GM10248 (cell line): ENCODE measurements around the gene AP3D1.
"Not testable (repeated sequence)": the region's sequence is repeated elsewhere in the genome, so short reads cannot be mapped to it uniquely, and the experiment has no call there.

ENCODE experiments used
- CTCF ChIA-PET: fragments of 300-600 bp; sonication (Branson Sonifier 250); formaldehyde crosslinking; extraction: SDS; loops from one replicate; lab custom pipeline; 2021; ENCODE audit warnings: antibody characterized with exemption; lab: Yijun Ruan, JAX
- POLR2A ChIA-PET: fragments of 350-650 bp; sonication (Branson Sonifier 250); formaldehyde crosslinking; extraction: SDS; loops from one replicate; lab custom pipeline; 2020; ENCODE audit warnings: antibody characterized with exemption; lab: Yijun Ruan, JAX
- DNase-seq: peaks from one replicate; pipeline ENCODE4 v3.0.0; 2012; ENCODE audit errors: extremely low spot score
- CTCF ChIP-seq: IDR thresholded peaks from 2 replicates; pipeline ENCODE4 v1.5.1; 2012; ENCODE audit warnings: mild to moderate bottlenecking, low read depth; ENCODE audit errors: extremely low read depth, missing control alignments, control extremely low read depth

Gene AP3D1

GRCh38 chr19:2135474-2136402 lies 15.6 kb downstream of the AP3D1 start:
- ChIA-PET POLR2A (no interaction called here), CTCF (no interaction called here)
- DNase-seq: no peak
- TF ChIP-seq CTCF: no peak

GRCh38 chr19:2132731-2133490 lies 18.5 kb downstream of the AP3D1 start:
- DNase-seq: no peak
- ChIA-PET CTCF (interaction anchor here (0.9 kb wide), 1 partner anchor 203 kb away, joined by 3 read pairs; no protein-coding TSS in a partner anchor), POLR2A (interaction anchor here (0.6 kb wide), 1 partner anchor 25 kb away, joined by 5 read pairs; no protein-coding TSS in a partner anchor)
- TF ChIP-seq CTCF: no peak

- no peak for TF ChIP-seq CTCF
- DNase-seq: no peak
- CTCF ChIA-PET: no interaction called here
- POLR2A ChIA-PET: no interaction called here
These were observed 19.2 kb downstream of the AP3D1 start for GRCh38 chr19:2132191-2132590.

- CTCF ChIA-PET, POLR2A ChIA-PET, DNase-seq: not testable (repeated sequence)
These were observed 20.1 kb downstream of the AP3D1 start for GRCh38 chr19:2131012-2131975.

- POLR2A ChIA-PET: no interaction called here
- no peak for TF ChIP-seq CTCF
- CTCF ChIA-PET: no interaction called here
- no peak for DNase-seq
These were observed 21.2 kb downstream of the AP3D1 start for GRCh38 chr19:2129892-2130770.

GRCh38 chr19:2129486-2129885 lies 21.9 kb downstream of the AP3D1 start:
- ChIA-PET CTCF (no interaction called here), POLR2A (no interaction called here)
- TF ChIP-seq CTCF: no peak

More at GRCh38 chr19:2129486-2129885, 21.9 kb downstream of the AP3D1 start:
- no peak for DNase-seq
